ENCODE data around the gene DNER. TPM values are rescaled to one million over a fixed set of nuclear protein-coding genes. Genes with fewer than 3 reads are reported as not detected.

DNER gene
- polyA plus RNA-seq, 1 experiment: not detected

GRCh38 chr2:229392196-229392595 is 322.2 kb downstream of the DNER start:
- no peak overlapping the region for H3K27ac ChIP-seq (ENCODE audit: low read depth, low read length)
- POLR2A ChIA-PET: no interaction called here
- no peak overlapping the region for H3K4me3 ChIP-seq (ENCODE audit: low read depth, low read length)
- TF ChIP-seq CTCF (IDR thresholded peaks at IDR 0.05; ENCODE audit: low read depth, low read length): no peak
- CTCF ChIA-PET: no interaction called here
- H3K9me3 ChIP-seq (ENCODE audit: control insufficient read depth, insufficient read depth, low read length): no peaks in the 10 kb centered on the region; the same call in 1 of the 2 replicates
- no peaks in the 10 kb centered on the region for H3K27me3 ChIP-seq (ENCODE audit: control insufficient read depth, insufficient read depth, low read length)
- DNase-seq (ENCODE audit: low read depth, low spot score): no peak

GRCh38 chr2:229388731-229389130 is 325.6 kb downstream of the DNER start:
- POLR2A ChIA-PET: no interaction called here
- CTCF ChIA-PET: no interaction called here

GRCh38 chr2:229387866-229388265 is 326.5 kb downstream of the DNER start:
- CTCF ChIA-PET: no interaction called here
- Histone ChIP-seq H3K4me3 (ENCODE audit: low read depth, low read length) (no peak overlapping the region), H3K27me3 (ENCODE audit: control insufficient read depth, insufficient read depth, low read length) (no peaks in the 10 kb centered on the region), H3K27ac (ENCODE audit: low read depth, low read length) (no peak overlapping the region), H3K9me3 (ENCODE audit: control insufficient read depth, insufficient read depth, low read length) (no peaks in the 10 kb centered on the region)
- no peak for DNase-seq (ENCODE audit: low read depth, low spot score)
- POLR2A ChIA-PET: no interaction called here
- TF ChIP-seq CTCF (IDR thresholded peaks at IDR 0.05; ENCODE audit: low read depth, low read length): no peak

More at GRCh38 chr2:229388731-229389130, 325.6 kb downstream of the DNER start:
- no peak for DNase-seq (ENCODE audit: low read depth, low spot score)
- Histone ChIP-seq H3K9me3 (ENCODE audit: control insufficient read depth, insufficient read depth, low read length) (no peaks in the 10 kb centered on the region; the same call in 1 of the 2 replicates), H3K4me3 (ENCODE audit: low read depth, low read length) (no peak overlapping the region), H3K27ac (ENCODE audit: low read depth, low read length) (no peak overlapping the region), H3K27me3 (ENCODE audit: control insufficient read depth, insufficient read depth, low read length) (no peaks in the 10 kb centered on the region)
- TF ChIP-seq CTCF (IDR thresholded peaks at IDR 0.05; ENCODE audit: low read depth, low read length): no peak

DNA sequence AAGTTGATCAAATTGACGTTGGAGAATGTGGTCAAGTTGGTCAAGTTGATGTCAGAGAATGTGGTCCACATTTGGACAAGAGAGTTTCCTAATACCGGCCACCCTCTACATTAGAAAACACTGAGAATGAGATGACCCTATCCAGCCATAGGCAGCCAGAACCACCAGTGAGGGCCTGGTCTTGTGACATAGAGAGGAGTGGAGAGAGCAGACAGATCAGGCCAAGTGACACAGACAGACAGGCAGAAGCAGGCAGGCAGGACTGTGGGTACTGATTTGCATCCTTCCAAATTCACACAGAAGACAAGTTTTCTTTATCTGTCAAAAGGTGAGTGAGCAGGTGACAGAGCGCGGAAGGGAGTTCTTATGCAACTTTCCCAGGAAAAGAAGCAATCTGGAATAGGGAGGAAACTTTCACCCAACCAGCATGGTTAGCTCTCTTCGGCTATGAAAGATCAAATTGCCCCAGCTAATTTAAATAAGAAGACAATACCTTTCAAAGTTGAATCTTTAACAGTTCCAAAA is 334.2 kb downstream of the DNER start:
- Histone ChIP-seq H3K27ac (ENCODE audit: low read depth, low read length) (no peak overlapping the region), H3K27me3 (ENCODE audit: control insufficient read depth, insufficient read depth, low read length) (no peaks in the 10 kb centered on the region), H3K9me3 (ENCODE audit: control insufficient read depth, insufficient read depth, low read length) (no peaks in the 10 kb centered on the region), H3K4me3 (ENCODE audit: low read depth, low read length) (no peak overlapping the region)
- no peak for TF ChIP-seq CTCF (IDR thresholded peaks at IDR 0.05; ENCODE audit: low read depth, low read length)
- POLR2A ChIA-PET: no interaction called here
- no peak for DNase-seq (ENCODE audit: low read depth, low spot score)
- CTCF ChIA-PET: no interaction called here

DNA sequence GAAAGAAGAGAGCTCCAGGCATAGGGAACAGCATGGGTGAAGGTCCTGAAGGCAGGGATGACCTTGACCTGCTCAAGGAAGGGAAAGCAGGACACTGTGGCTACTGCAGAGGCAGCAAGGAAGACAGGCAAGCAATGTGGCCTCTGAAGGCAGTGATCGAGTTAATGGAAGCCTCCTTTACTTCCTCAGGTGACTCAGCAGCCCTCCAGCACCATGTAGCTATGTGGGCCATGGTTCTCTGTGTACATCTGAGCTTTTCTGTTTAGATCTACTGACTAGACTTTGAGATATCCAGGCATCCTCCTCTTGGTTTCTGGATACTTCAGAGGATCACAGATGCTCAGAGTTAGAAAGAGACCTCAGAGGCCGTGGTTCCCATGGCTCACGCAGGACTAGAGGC is 336.0 kb downstream of the DNER start:
- Histone ChIP-seq H3K4me3 (ENCODE audit: low read depth, low read length) (no peak overlapping the region), H3K27me3 (ENCODE audit: control insufficient read depth, insufficient read depth, low read length) (no peaks in the 10 kb centered on the region), H3K9me3 (ENCODE audit: control insufficient read depth, insufficient read depth, low read length) (no peaks in the 10 kb centered on the region), H3K27ac (ENCODE audit: low read depth, low read length) (no peak overlapping the region)
- ChIA-PET POLR2A (no interaction called here), CTCF (no interaction called here)
- TF ChIP-seq CTCF (IDR thresholded peaks at IDR 0.05; ENCODE audit: low read depth, low read length): no peak
- no peak for DNase-seq (ENCODE audit: low read depth, low spot score)
